ENCODE results near the gene AVPR1B. TPM values are rescaled to one million over a fixed set of nuclear protein-coding genes. Genes with fewer than 3 reads are reported as not detected.

AVPR1B gene
- total RNA-seq, 1 experiment from 2014 or later: not detected

- Histone ChIP-seq H3K27ac (ENCODE audit: low read length) (no peak overlapping the region), H3K4me1 (ENCODE audit: control insufficient read depth, insufficient read depth, low read length) (no peaks in the 10 kb centered on the region), H3K9me3 (ENCODE audit: control insufficient read depth, insufficient read depth, low read depth, low read length) (no peaks in the 10 kb centered on the region), H3K36me3 (ENCODE audit: control insufficient read depth, insufficient read depth, low read length) (no peaks in the 10 kb centered on the region), H3K27me3 (ENCODE audit: control insufficient read depth, insufficient read depth, low read length) (no peaks in the 10 kb centered on the region; the same call in 1 of the 2 replicates), H3K4me3 (ENCODE audit: low read depth in 2 of 2, low read length in 2 of 2) (no peak overlapping the region)
- no TSS peak for BruUV-seq (replicated peaks)
- ATAC-seq: no peak
- DNase-seq (ENCODE audit: low read depth, low spot score): no peak
- intact Hi-C loops (cut with micrococcal nuclease; ENCODE audit: unreplicated experiment): loop anchor here (5.0 kb wide), 1 partner anchor 310 kb away; no protein-coding TSS in a partner anchor
- TF ChIP-seq REST (IDR thresholded peaks at IDR 0.05; ENCODE audit: insufficient read depth in 1 of 2, low read depth in 2 of 2, low read length in 1 of 2) (no peak), CTCF (IDR thresholded peaks at IDR 0.05) (no peak), SIN3A (IDR thresholded peaks at IDR 0.05; ENCODE audit: borderline replicate concordance, insufficient read depth, low read depth, low read length) (no peak), TCF7L2 (IDR thresholded peaks at IDR 0.05; ENCODE audit: low read depth, low read length) (no peak), POLR2AphosphoS5 (IDR thresholded peaks at IDR 0.05; ENCODE audit: low read depth, low read length) (no peak)
- ChIA-PET CTCF (no interaction called here), POLR2A (interaction anchor here (0.7 kb wide), 1 partner anchor 103 kb away, joined by 8 read pairs; no protein-coding TSS in a partner anchor)
- in situ Hi-C loops (cut with HindIII; ENCODE audit: low pct_unique_long_range_greater_than_20kb, low sequenced_read_pairs): no loop called here
These were observed 14.8 kb downstream of the AVPR1B start for GRCh38 chr1:206102292-206102936.

GRCh38 chr1:206101351-206102045, 15.7 kb downstream of the AVPR1B start:
- POLR2A ChIA-PET: no interaction called here
- BruUV-seq (replicated peaks): no TSS peak
- Histone ChIP-seq H3K4me1 (ENCODE audit: control insufficient read depth, insufficient read depth, low read length) (no peaks in the 10 kb centered on the region), H3K9me3 (ENCODE audit: control insufficient read depth, insufficient read depth, low read depth, low read length) (no peaks in the 10 kb centered on the region), H3K36me3 (ENCODE audit: control insufficient read depth, insufficient read depth, low read length) (no peaks in the 10 kb centered on the region), H3K4me3 (ENCODE audit: low read depth in 2 of 2, low read length in 2 of 2) (no peak overlapping the region), H3K27me3 (ENCODE audit: control insufficient read depth, insufficient read depth, low read length) (no peaks in the 10 kb centered on the region; the same call in 1 of the 2 replicates), H3K27ac (ENCODE audit: low read length) (no peak overlapping the region)
- ATAC-seq (no peak), DNase-seq (ENCODE audit: low read depth, low spot score) (no peak)
- intact Hi-C loops (cut with micrococcal nuclease; ENCODE audit: unreplicated experiment): loop anchor here (5.0 kb wide), 1 partner anchor 309 kb away; no protein-coding TSS in a partner anchor
- CTCF ChIA-PET: interaction anchor here (0.7 kb wide), 1 partner anchor 35 kb away, joined by 4 read pairs; no protein-coding TSS in a partner anchor
- in situ Hi-C loops (cut with HindIII; ENCODE audit: low pct_unique_long_range_greater_than_20kb, low sequenced_read_pairs): no loop called here
- TF ChIP-seq POLR2AphosphoS5 (IDR thresholded peaks at IDR 0.05; ENCODE audit: low read depth, low read length) (no peak), CTCF (IDR thresholded peaks at IDR 0.05) (no peak), SIN3A (IDR thresholded peaks at IDR 0.05; ENCODE audit: borderline replicate concordance, insufficient read depth, low read depth, low read length) (no peak), REST (IDR thresholded peaks at IDR 0.05; ENCODE audit: insufficient read depth in 1 of 2, low read depth in 2 of 2, low read length in 1 of 2) (no peak), TCF7L2 (IDR thresholded peaks at IDR 0.05; ENCODE audit: low read depth, low read length) (no peak)
